Stimulated activated CD4-positive, alpha-beta T cell treated with anti-CD3 and anti-CD28 coated beads, Interleukin-15, amount 100 ng/mL, for 1 hour (primary cell): ENCODE results near the gene PKLR.
"Not testable (repeated sequence)": the region's sequence is repeated elsewhere in the genome, so short reads cannot be mapped to it uniquely, and the experiment has no call there.

Experiments used
- DNase-seq, 2 donors: peaks; one replicate each; pipeline ENCODE4 v3.0.0-alpha.2; 2020; ENCODE audit warnings: low read depth in 1 of 2, low spot score in 1 of 2

PKLR gene

DNA sequence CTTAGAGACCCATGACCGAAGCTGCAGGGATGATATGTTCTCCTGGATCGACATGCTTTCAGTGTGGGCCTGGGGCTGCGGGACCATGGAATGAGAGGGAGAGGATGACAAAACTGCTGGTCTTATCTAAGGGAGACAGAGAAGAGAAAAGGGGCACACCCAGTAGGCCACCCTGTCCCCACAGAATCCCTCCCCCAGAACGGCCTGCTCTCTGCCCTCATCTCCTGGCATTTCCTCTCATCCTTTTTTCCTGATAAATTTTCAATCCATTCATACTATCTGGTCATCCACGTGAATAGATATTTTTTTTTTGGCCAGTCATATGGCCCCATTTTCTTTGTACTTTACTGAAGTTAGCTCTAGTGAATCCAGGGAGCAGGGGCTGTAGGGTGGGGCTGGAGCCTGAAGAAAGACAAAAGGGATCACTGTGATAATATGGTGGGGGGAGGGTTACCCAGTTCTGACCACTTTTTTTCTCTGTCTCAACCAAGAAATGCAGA, at the start of gene PKLR:
PKLR (minus strand) TSS at position 97 of the 500 bp plus-strand sequence; CDS start at position 54, 43 bp downstream.
- no peak for DNase-seq

DNA sequence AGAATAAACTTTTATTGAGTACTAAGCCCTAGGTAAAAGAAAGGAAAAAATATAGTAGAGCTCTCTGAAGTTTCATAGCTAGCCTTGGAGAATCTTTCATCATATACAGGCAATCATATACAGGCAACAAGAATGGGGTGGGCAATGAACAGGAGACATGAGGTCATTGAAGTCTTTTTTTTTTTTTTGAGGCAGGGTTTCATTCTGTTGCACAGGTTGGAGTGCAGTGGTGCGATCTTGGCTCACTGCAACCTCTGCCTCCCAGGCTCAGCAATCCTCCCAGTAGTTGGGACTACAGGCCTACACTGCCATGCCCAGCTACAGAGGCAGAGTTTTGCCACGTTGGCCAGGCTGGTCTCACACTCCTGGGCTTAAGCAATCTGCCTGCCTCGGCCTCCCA, 41.6 kb upstream of the PKLR start:
- DNase-seq: no peak

DNA sequence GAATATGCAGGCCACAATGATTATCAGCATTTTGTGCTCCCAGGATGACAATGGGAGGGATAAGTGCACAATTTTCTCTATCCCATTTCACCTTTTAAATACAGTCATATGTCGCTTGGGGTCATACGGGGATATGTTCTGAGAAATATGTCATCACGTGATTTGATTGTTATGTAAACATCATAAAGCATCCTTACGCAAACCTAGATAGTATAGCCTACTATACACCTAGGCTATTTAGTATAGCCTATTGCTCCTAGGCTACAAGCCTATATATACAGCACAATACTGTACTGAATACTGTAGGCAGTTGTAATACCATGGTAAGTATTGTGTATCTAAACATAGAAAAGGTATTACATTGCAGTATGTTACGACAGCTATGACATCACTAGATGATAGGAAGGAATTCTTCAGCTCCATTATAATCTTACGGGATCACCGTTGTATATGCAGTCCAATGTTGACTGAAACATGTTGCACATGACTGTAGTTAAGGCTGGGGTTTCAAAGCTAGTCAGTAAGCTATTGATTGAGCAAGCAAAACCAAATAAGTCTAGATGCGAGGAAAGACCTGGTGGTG, 38.4 kb upstream of the PKLR start:
- DNase-seq: no peak

DNA sequence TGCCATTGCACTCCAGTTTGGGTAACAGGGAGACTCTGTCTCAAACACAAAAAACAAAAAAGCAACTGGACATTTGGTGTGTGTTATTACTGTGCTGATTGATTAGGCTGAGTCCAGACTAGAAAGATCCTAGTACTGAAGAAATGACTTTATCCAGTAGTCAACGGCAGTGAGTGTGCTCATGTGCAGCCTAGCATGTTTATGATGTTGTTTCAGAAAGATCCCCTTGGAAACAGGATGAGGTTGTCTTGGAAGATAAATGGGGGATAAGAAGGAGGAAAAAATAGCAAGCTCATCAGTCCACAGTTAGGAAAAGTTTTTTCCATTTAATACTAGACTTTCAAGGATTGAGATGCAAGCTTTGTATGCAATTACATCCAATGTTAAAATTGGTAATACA, 33.7 kb upstream of the PKLR start:
- no peak for DNase-seq

DNA sequence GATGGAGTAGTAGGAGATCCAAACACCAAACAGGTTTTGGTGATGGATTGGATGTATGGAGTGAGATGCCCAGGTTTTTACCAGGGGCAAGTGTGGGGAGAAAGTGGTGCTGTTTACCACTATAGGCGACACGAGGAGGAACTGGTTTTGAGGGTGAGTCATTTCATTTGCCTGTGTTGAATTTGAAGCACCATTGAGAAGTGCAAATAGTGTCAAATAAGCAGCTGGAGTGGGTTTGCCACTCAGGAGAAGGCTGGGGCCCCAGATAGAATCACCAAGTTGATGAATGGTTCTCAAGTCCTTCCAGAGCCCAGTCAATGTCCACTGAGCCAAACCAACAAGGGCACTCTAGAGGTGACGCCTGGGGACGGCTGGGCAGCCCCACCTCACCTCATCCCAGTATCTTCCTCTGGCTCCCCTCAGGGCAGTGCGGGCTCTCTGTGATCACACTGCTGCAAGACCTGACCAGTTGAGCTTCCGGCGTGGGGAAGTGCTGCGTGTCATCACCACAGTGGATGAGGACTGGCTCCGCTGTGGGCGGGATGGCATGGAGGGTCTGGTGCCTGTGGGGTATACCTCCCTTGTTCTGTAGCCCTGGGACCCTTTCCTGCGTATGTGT, 28.9 kb upstream of the PKLR start:
- DNase-seq: no peak

DNA sequence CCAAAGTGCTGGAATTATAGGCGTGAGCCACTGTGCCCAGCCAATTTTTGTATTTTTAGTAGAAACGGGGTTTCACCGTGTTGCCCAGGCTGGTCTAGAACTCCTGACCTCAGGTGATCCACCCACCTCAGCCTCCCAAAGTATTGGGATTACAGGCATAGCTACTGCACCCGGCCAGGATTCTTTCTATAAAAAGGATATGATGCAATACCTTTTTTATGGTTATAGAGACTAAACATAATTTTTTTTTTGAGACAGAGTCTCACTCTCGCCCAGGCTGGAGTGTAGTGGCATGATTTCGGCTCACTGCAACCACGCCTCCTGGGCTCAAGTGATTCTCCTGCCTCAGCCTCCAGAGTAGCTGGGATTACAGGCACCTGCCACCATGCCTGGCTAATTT, 27.6 kb upstream of the PKLR start:
- DNase-seq: not testable (repeated sequence)

DNA sequence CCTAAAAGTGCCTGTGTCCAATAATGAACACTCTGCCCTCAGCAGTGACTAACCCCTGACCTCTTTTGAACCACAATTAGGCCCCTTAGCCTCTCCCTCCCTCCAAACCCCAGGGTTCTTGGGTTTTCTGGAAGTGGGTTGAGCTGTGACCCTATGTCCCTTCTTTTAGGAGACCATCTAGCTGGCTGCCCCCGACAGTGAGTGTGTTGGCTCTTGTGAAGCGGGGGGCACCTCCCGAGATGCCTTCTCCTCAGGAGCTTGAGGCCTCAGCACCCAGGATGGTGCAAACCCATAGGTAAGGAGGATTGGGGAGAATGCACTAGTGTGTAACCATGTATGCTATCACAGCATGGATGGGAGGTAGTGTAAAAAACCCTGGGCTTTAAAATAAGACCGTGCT, 26.7 kb upstream of the PKLR start:
- DNase-seq: no peak

DNA sequence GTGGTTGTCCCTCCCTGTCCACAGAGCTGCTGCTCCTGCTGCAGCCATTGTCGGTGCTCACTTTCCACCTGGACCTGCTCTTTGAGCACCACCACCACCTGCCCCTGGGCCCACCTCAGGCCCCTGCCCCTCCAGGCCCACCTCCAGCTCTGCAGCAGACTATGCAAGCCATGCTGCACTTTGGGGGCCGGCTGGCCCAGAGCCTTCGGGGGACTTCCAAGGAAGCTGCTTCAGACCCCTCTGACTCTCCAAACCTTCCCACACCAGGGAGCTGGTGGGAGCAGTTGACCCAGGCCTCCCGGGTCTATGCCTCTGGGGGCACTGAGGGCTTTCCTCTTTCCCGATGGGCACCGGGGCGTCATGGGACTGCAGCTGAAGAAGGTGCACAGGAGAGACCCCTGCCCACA, 25.4 kb upstream of the PKLR start:
- DNase-seq: no peak

DNA sequence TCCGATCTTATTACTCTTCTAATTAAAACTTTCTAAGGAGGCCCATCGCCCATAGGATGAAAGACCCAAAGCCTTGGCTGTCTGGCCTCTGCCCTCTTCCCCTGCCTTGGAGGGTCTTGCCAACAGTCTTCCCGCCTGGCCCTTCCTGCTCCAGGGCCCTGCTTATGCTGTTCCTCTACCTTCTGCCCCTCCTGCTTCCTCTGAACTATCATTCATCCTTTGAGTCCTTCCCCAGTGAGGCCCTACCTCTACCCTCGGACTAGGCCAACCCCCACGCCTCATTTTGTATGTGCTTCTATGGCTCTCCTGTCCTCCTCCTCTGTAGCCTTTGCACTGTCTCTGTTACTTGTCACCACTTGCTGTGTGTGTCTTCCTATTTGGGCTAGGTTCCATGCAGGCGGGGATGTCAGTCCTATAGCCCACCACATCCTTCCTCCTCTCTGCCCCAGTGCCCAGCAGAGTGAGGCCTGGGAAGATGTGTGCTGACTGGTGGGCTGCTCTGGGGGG, 24.8 kb upstream of the PKLR start:
- DNase-seq: no peak

DNA sequence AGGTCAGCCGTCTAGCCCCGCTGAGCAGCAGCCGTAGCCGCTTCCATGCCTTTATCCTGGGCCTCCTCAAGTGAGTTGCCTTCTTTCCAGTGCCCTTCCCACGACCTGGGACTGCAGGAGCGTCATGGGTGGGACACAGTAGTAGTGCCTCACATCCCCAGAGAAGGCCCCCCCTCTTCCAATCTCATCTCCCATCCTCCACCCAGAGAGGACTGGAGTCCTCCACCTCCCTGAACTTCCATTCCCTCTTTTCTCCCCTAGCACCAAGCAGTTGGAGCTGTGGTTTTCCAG, 24.3 kb upstream of the PKLR start:
- DNase-seq: no peak

DNA sequence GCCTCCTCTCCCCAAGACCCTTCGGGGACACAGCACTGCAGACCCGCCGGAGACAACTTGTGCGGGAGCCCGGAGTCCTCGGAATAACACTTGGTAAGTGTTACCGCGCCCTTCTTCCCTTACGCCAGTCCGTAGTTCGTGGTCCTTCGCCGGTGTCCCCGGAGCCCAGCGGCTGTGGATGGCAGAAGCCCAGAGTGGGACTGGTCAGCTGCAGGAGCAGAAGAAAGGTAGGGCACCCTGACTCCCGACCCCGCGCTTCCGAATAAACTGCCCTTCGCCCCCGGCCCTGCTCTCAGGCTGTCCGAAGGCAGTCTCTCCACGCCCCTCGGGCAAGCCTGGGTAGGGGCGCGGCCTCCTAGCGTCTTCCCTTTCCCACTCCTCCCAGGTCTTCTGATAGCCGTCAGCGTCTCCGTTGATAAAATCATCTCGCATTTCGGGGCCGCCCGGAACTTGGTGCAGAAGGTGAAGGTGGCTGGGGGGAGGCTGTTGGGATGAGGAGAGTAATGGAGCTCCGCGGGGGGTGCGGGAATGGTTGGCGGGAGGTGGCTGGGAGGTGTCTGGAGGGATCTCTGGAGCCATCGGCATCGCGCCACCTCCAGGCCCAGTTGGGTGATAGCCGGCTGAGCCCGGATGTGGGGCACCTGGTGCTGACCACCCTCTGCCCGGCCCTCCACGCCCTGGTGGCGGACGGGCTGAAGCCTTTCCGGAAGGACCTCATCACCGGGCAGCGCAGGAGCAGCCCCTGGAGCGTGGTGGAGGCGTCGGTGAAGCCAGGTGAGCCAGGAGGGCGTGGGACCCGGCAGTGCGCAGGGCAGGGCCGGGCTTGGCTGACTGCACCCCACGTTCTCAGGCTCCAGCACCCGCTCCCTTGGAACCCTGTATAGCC, 23.7 kb upstream of the PKLR start:
- no peak for DNase-seq

DNA sequence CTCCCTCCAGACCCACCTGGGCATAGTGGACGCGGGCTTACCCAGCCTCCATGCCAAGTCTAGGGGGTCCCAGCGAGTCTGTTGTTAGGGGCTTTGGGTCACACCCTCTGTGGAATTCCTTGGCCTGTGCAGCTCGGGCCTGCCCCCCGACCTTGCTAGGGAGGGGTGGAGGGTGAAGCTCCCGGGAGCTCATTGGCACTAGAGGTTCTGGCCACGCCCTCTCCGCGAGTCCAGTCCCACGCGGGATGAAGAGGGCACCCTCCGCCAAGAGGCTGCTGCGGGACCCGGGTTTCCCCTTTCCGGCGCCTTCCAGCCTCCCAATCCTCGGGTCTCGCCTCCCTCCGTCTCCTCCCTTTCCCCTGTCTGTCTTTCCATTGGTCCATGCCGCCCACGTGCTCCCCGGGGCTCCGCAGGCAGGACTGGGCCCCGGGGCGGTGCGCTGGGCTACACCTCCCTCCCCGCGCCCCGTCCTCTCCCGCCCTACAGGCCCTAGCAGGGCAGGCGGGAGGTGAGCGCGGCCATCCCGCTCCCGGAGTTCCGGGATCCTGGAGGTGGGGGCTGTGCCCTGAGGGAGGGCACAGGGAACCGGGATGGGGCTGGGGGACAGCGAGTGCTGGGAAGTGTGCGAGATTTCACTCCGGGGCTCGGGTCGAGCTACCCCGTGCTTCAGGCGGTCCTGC, 22.9 kb upstream of the PKLR start:
- DNase-seq: peak; percentile 70 to 81

DNA sequence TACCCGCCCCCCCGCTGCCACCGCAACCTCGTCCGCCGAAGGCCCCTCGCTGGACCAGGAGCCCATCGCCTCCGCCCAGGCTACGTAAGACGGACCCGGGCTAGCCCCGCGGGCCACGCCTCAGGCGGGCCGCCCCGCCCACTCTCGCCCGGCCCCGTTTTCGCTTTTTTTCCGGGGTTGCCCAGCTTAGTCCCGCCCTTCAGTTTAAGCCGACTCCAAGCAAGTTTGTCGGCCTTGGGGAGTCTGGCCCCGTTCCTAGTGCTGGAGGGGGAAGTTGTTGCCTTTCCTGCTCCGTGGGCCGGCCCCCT, 22.4 kb upstream of the PKLR start:
- peak; percentile 66 to 69 for DNase-seq

DNA sequence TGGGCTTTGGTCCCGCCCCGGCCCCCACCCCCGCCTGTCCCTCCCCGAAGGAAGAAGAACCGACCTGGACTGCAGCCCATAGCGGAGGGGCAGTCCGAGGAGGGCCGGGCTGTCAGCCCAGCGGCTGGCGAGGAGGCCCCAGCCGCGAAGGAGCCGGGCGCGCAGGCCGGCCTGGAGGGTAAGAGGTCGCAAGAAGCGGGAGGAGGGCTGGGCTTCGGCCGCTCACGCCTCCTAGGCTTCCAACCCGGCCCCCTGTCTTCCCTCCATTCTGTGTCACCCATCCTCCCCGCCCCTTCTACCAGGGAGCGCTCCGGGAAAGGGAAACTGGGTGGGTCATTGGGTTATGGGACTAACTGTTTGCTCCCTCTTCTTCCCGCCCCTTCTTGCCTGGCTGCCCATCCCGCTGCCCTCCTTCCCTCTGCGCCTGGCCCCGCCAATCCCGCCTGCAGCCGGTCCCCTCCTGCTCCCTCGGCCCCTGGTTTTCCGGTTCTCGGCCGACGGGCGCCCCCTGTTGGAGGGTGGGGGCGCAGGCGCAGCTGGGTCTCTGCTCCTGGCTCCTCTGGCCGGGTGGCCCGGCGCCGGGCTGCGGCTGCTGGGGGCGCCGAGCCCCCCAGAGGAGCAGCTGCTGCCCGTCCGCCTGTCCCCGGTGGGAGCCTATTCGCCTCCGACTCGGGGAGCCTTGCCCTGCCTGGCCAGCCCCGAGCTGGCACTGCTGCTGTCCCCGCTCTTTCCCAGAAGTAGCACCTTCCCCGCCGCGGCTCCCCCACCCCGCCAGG, 21.9 kb upstream of the PKLR start:
- peak; percentile 77 to 88 for DNase-seq

DNA sequence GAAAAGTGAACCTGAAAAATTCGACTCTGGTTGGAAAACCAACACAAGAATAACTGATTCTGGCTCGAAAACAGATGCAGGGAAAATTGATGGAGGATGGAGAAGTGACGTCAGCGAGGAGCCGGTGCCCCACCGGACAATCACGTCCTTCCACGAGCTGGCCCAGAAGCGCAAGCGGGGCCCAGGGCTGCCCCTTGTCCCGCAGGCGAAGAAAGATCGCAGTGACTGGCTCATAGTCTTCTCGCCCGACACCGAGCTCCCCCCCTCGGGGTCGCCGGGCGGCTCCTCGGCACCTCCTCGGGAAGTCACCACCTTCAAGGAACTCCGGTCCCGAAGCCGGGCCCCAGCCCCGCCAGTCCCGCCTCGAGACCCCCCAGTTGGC, 21.3 kb upstream of the PKLR start:
- no peak for DNase-seq

DNA sequence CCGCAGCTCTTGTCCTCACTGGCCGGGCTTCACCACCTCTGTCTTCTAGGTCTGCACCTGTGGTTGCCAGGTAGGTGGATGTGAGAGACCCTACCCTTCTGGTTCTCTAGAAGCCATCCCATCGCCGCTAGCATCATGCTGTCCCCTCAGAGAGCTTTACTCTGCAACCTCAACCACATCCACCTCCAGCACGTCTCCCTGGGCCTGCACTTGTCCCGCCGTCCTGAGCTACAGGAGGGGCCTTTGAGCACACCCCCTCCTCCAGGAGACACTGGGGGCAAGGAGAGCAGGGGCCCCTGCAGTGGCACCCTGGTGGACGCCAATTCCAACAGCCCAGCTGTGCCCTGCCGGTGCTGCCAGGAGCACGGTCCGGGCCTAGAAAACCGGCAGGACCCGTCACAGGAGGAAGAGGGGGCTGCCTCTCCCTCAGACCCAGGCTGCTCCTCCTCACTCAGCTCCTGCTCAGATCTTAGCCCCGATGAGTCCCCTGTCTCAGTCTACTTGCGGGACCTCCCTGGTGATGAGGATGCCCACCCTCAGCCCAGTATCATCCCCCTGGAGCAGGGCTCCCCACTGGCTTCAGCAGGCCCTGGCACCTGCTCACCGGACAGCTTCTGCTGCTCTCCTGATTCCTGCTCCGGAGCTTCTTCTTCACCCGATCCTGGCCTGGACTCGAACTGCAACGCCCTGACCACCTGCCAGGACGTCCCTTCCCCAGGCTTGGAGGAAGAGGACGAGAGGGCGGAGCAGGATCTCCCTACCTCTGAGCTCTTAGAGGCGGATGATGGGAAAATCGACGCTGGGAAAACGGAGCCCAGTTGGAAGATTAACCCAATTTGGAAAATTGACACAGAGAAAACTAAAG, 20.6 kb upstream of the PKLR start:
- DNase-seq: no peak

DNA sequence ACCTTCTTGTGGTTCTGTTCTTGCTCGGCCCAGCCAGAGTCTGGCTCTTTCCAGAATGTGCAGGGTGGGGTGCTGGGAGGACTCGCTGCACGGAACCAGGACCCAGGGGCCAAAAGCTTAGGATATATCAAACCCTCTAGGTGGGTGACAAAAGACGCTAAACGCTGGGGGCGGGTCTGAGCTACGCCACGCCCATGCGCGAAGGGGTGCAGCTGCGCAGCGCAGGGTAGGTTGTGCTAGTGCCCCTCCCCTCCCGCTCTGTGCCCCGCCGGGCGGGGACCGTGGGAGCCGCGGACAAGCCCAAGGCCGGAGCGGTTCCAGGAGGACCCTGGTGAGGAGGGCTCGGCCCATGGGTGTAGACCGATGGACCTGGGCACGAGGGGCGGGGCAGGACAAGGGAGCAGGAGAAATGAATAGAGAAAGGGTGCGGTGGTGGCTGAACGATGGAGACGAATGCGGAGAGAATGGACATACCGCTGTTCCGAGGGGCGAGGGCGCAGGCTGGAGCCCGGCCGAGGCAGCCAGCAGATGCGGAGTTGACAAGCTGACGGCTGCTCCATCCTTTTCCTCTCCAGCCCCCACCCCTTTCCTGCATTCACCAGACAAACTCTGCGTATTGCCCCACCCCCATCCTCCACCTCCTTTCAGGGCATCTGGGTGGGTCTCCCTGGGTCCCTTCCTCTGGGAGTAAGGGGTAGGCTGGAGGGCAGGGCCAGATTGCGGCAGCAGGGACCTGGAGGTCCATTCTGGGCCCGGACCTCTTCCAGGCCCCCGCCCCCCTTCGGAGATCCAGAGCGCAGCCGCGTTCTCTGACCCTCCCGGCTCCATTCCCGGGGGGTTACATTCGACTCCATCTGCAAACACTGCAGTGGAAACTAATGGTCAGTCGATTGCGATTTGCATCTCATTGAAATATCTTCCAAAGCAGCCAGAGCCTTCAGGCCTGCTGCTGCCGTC, 19.7 kb upstream of the PKLR start, which contains the start of gene RUSC1:
RUSC1 (plus strand) TSS at position 234 of the 957 bp plus-strand sequence. CDS start 880 bp downstream, outside the sequence.
- DNase-seq: peak; percentile 46 to 66

DNA sequence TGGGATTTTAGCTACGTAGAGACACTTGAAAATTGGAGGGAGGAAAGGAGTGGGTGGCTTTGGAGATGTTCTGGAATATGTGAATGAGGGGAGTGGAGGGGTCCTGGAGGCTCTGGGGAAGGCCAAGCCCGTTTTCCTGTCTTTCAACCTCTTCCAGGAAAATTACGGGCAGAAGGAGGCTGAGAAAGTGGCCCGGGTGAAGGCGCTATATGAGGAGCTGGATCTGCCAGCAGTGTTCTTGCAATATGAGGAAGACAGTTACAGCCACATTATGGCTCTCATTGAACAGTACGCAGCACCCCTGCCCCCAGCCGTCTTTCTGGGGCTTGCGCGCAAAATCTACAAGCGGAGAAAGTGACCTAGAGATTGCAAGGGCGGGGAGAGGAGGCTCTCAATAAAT, 19.0 kb upstream of the PKLR start:
- no peak for DNase-seq

DNA sequence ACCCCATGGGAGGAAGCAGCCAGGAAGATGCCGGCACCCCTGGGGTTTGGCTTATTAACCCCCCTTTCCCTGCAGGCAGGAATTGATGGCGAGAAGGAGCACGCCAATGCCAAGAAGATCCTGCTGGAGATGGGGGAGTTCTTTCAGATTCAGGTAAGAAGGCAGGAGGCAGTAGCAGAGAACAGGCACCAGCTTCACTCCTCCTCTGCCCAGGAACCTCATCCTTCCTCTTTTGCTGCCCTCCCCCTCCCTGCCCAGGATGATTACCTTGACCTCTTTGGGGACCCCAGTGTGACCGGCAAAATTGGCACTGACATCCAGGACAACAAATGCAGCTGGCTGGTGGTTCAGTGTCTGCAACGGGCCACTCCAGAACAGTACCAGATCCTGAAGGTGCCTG, 18.3 kb upstream of the PKLR start:
- no peak for DNase-seq
